DND-41 (cell line): ENCODE measurements around the gene CTSC.

Experiments
- CTCF ChIP-seq: IDR thresholded peaks from 2 replicates; pipeline ENCODE4 v1.5.1; 2012; ENCODE audit warnings: borderline replicate concordance, low read length, moderate library complexity, mild to moderate bottlenecking; ENCODE audit not compliant: poor library complexity, severe bottlenecking; ENCODE audit errors: extremely low read depth
- EZH2 ChIP-seq: IDR thresholded peaks from 3 replicates; pipeline ENCODE4 v1.6.1; 2012; ENCODE audit warnings: borderline replicate concordance, low read depth, mild to moderate bottlenecking, moderate library complexity, low read length, inconsistent platforms; ENCODE audit not compliant: severe bottlenecking

GRCh38 chr11:88313441-88313840, 24.1 kb downstream of the CTSC start:
- TF ChIP-seq CTCF (no peak), EZH2 (no peak)
